Right lobe of liver (tissue), 4 donors: Measurements from ENCODE around the gene SCML1.

Experiments
- POLR2A ChIP-seq: fragments of 450-650 bp; IDR thresholded peaks from one replicate; pipeline ENCODE4 v1.6.1; 2017; ENCODE audit warnings: antibody characterized with exemption, mild to moderate bottlenecking
- TF ChIP-seq, protein P1 (sequence below), 4 donors: fragments of 200-600 bp in 3 of 4; fragments of 450-650 bp in 1 of 4; IDR thresholded peaks; one replicate each; pipeline versions ENCODE4 v1.5.1 to v1.8.0; 2016 to 2022; ENCODE audit warnings: antibody characterized with exemption in 4 of 4, mild to moderate bottlenecking in 2 of 4
- donor health status: DM: no; HTN: no; CAD: no.
- donor health status: DM: no; HTN: no; CAD: no.
- donor health status: DM: no; HTN: yes; CAD: no.

DNA sequence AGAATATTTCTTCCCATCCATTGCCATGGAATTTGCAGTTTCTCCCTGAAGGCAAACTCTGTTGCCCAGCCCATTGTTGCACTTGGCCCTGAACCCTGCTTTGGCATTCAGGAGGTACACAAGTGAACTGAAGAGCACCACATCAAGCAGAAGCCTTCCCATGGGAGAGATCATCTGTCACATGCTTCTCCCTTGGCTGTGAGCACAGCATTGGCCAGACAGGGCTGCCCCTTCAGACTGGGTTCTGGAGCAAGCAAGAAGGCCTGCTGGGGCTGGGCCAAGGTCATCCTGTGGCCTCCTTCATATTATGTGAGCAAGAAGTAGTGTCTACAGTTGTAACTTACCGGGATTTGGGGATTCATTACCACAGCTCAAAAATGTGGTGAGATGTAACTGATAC, 22.7 kb downstream of the SCML1 start:
- no peak for TF ChIP-seq POLR2A
- TF ChIP-seq, protein P1, sequence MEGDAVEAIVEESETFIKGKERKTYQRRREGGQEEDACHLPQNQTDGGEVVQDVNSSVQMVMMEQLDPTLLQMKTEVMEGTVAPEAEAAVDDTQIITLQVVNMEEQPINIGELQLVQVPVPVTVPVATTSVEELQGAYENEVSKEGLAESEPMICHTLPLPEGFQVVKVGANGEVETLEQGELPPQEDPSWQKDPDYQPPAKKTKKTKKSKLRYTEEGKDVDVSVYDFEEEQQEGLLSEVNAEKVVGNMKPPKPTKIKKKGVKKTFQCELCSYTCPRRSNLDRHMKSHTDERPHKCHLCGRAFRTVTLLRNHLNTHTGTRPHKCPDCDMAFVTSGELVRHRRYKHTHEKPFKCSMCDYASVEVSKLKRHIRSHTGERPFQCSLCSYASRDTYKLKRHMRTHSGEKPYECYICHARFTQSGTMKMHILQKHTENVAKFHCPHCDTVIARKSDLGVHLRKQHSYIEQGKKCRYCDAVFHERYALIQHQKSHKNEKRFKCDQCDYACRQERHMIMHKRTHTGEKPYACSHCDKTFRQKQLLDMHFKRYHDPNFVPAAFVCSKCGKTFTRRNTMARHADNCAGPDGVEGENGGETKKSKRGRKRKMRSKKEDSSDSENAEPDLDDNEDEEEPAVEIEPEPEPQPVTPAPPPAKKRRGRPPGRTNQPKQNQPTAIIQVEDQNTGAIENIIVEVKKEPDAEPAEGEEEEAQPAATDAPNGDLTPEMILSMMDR (IDR thresholded peaks at IDR 0.05), result no peak
